Retinal pigment epithelial cell (primary cell): ENCODE data around the gene SYNGR3.

Experiments used
- DNase-seq: peaks from one replicate; pipeline ENCODE4 v3.0.0-alpha.2; 2010; ENCODE audit warnings: low read depth
- H3K4me3 ChIP-seq: 2 replicates; pipeline ENCODE4 v1.5.1; 2011; ENCODE audit warnings: mild to moderate bottlenecking, low read length, control low read depth, moderate library complexity
- TF ChIP-seq, protein P1 (sequence below): conservative IDR thresholded peaks from 2 replicates; pipeline ENCODE4 v1.5.1; 2011; ENCODE audit warnings: low read depth, low read length, control low read depth, inconsistent platforms

The SYNGR3 gene

DNA sequence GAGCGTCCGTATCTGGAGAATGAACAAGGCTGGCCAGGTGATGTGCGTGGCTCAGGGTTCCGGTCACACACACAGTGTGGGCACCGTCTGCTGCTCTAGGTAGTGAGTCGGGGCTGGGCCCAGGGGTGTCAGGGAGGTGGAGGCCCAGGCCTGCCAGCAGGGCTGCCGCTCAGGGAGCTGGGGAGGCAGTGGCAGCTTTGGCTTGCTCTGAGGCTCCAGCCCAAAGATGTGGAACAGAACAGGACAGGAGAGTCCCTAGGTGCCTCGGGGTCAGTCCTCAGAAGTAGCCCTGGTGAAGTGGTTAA lies 13.6 kb upstream of the SYNGR3 start:
- DNase-seq = no peak
- TF ChIP-seq, protein P1, sequence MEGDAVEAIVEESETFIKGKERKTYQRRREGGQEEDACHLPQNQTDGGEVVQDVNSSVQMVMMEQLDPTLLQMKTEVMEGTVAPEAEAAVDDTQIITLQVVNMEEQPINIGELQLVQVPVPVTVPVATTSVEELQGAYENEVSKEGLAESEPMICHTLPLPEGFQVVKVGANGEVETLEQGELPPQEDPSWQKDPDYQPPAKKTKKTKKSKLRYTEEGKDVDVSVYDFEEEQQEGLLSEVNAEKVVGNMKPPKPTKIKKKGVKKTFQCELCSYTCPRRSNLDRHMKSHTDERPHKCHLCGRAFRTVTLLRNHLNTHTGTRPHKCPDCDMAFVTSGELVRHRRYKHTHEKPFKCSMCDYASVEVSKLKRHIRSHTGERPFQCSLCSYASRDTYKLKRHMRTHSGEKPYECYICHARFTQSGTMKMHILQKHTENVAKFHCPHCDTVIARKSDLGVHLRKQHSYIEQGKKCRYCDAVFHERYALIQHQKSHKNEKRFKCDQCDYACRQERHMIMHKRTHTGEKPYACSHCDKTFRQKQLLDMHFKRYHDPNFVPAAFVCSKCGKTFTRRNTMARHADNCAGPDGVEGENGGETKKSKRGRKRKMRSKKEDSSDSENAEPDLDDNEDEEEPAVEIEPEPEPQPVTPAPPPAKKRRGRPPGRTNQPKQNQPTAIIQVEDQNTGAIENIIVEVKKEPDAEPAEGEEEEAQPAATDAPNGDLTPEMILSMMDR = no peak
- H3K4me3 ChIP-seq = no peak overlapping the region

DNA sequence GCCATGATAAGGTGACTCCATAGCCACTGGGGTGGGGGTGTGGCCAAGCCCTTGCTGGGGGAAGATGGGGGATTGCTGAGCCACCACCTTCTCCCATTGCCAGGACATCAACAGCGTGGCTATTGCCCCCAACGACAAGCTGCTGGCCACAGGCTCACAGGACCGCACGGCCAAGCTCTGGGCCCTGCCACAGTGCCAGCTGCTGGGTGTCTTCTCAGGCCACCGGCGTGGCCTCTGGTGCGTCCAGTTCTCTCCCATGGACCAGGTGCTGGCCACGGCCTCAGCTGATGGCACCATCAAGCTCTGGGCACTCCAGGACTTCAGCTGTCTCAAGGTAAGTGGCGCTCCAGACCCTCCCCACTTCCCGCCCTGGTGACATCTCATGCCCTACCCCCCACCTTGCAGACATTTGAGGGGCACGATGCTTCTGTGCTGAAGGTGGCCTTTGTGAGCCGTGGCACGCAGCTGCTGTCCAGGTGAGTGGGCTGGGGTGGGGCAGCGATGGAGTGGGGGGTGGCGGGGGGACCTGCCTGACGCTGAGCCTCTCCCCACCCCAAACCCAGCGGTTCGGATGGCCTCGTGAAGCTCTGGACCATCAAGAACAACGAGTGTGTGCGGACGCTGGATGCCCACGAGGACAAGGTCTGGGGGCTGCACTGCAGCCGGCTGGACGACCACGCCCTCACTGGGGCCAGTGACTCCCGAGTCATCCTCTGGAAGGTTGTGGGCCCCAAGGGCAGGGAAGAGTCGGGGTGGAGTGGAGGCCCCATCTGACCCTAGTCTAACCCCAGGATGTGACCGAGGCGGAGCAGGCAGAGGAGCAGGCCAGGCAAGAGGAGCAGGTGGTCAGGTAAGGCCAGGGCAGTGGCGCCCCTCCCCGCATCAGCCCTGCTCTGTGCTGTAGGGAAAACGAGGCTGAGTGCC lies 12.6 kb upstream of the SYNGR3 start:
- TF ChIP-seq, protein P1 = no peak
- H3K4me3 ChIP-seq = no peak overlapping the region
- no peak for DNase-seq

- no peak for DNase-seq
- TF ChIP-seq, protein P1 = no peak
- no peak overlapping the region for H3K4me3 ChIP-seq
These were observed 11.9 kb upstream of the SYNGR3 start for GRCh38 chr16:1977875-1978268.

DNA sequence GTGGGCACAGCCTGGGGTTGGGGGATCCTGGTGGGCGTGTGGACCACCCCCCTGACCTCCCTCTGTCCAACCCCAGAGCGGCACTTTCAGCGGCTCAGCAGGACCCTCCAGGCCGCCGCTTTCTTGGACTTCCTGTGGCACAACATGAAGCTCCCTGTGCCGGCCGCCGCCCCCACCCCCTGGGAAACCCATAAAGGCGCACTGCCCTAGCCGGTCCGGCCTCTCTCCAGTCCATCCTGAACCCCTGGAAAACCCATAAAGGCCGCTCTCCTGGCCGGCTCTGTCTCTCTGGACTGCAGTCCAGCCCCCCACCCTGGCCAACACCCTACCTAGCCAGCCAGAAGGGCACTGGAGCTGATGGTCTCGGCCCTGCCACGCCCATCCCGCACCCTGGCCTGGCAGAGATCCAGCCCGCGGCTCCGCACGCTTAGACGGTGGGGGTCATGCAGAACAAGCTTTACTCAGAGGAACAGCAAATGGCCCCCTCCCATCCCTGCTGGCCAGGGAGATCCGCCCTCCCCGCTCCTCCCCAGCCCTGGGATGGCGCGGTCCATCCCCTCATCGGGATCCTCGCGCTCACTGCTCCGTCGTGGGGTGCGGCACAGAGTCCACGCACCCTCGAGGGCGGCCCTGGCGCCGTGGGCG lies 11.2 kb upstream of the SYNGR3 start:
- no peak for DNase-seq
- TF ChIP-seq, protein P1 = no peak
- no peak overlapping the region for H3K4me3 ChIP-seq

- TF ChIP-seq, protein P1 = no peak
- H3K4me3 ChIP-seq = no peak overlapping the region
These were observed 10.3 kb upstream of the SYNGR3 start for GRCh38 chr16:1979271-1980029.

DNA sequence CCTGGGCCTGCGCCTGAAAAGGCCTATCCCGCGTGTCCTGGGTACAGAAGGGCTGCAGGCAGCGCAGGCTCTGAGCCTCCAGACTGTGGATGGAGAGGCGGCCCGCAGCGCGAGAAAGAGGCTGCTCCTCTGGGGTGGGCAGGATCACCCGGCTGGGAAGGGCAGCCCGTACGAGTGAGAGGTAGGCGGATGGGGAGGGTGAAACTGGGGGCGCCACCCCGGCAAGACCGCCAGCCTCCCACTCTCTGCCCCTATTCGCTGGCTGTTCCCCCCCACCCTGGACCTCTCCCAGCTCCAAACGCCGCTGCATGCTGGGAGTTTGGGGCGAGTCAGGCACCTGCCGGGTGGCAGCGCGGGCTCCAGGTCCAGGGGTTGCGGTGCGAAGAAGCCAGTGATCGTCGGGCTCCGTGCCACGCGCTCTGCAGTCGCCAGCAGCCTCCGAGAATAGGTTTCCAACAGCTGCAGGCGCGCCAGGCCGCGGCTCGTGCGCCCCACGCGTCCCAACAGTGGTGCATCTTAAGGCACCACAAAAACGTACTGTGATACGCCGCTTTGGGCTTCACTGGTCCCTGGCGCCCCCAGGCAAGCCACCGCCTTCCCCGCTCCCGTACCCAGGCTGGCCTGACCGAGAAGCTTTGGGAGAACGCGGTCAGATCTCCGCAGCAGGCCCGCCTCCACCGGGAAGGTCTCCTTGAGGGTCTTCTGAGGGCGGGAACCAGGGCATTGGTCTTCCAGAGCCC lies 9.6 kb upstream of the SYNGR3 start:
- TF ChIP-seq, protein P1 = no peak
- H3K4me3 ChIP-seq = no peak overlapping the region
- DNase-seq = no peak

More at GRCh38 chr16:1979271-1980029, 10.3 kb upstream of the SYNGR3 start:
- no peak for DNase-seq
